GM23338 (cell line): Measurements from ENCODE around the gene TRIM24. TPM values are rescaled to one million over a fixed set of nuclear protein-coding genes. Genes with fewer than 3 reads are reported as not detected.

Source experiments
- ATAC-seq: fragments of 200-7000 bp; cut with Tn5 transposase; 3 replicates; pipeline ENCODE4 v1.9.1; 2020
- DNase-seq: peaks from one replicate; pipeline ENCODE4 v3.0.0-alpha.2; 2015; ENCODE audit warnings: low spot score
- H2AFZ ChIP-seq: fragments of 200-600 bp; sonication (generic); 2 replicates; pipeline ENCODE4 v1.8.0; 2016; ENCODE audit warnings: antibody characterized with exemption, mild to moderate bottlenecking, moderate library complexity
- H3F3A ChIP-seq: fragments of 200-600 bp; sonication (generic); replicated peaks from 2 replicates; pipeline ENCODE4 v1.8.0; 2017; ENCODE audit warnings: antibody characterized with exemption, mixed run types, low read depth
- H3K27ac ChIP-seq: fragments of 200-600 bp; sonication (generic); 2 replicates; pipeline ENCODE4 v1.6.1; 2016; ENCODE audit warnings: low read depth
- H3K27me3 ChIP-seq: fragments of 200-600 bp; sonication (generic); 2 replicates; pipeline ENCODE4 v1.8.0; 2016; ENCODE audit warnings: mild to moderate bottlenecking, mixed run types, moderate library complexity; ENCODE audit not compliant: insufficient read depth
- H3K36me3 ChIP-seq: fragments of 200-600 bp; sonication (generic); 2 replicates; pipeline ENCODE4 v1.8.0; 2016; ENCODE audit warnings: mild to moderate bottlenecking; ENCODE audit not compliant: insufficient read depth
- H3K4me1 ChIP-seq: fragments of 200-600 bp; sonication (generic); 2 replicates; pipeline ENCODE4 v1.8.0; 2016; ENCODE audit warnings: mild to moderate bottlenecking, moderate library complexity; ENCODE audit not compliant: insufficient read depth
- H3K4me2 ChIP-seq: fragments of 200-600 bp; sonication (generic); 2 replicates; pipeline ENCODE4 v1.7.1; 2017; ENCODE audit warnings: mixed run types
- H3K4me3 ChIP-seq: fragments of 200-600 bp; sonication (generic); 2 replicates; pipeline ENCODE4 v1.6.1; 2016; ENCODE audit warnings: mixed run types
- H3K79me2 ChIP-seq: fragments of 200-600 bp; sonication (generic); replicated peaks from 2 replicates; pipeline ENCODE4 v1.8.0; 2017; ENCODE audit warnings: mild to moderate bottlenecking; ENCODE audit not compliant: insufficient read depth
- H3K9me2 ChIP-seq: fragments of 200-600 bp; sonication (generic); 2 replicates; pipeline ENCODE4 v1.8.0; 2017; ENCODE audit not compliant: insufficient read depth
- H4K20me1 ChIP-seq: fragments of 200-600 bp; sonication (generic); replicated peaks from 2 replicates; pipeline ENCODE4 v1.8.0; 2017; ENCODE audit warnings: mild to moderate bottlenecking; ENCODE audit not compliant: insufficient read depth
- H3K27ac Mint-ChIP-seq: 2 replicates; pipeline ENCODE4 v1.8.0; 2020; ENCODE audit warnings: inconsistent platforms, mild to moderate bottlenecking, moderate library complexity, mixed read lengths
- H3K27me3 Mint-ChIP-seq: 3 replicates; pipeline ENCODE4 v1.8.0; 2022; ENCODE audit warnings: low read depth, mild to moderate bottlenecking, moderate library complexity, mixed read lengths, inconsistent platforms; ENCODE audit not compliant: insufficient read depth, poor library complexity
- H3K36me3 Mint-ChIP-seq: 3 replicates; pipeline ENCODE4 v1.8.0; 2021; ENCODE audit warnings: low read depth, mild to moderate bottlenecking, inconsistent platforms, moderate library complexity, mixed read lengths
- H3K4me1 Mint-ChIP-seq: 3 replicates; pipeline ENCODE4 v1.8.0; 2020; ENCODE audit warnings: mild to moderate bottlenecking, inconsistent platforms, mixed read lengths
- H3K4me3 Mint-ChIP-seq: 3 replicates; pipeline ENCODE4 v1.8.0; 2021; ENCODE audit warnings: moderate library complexity, mild to moderate bottlenecking, inconsistent platforms, mixed read lengths
- H3K9me3 Mint-ChIP-seq: 3 replicates; pipeline ENCODE4 v1.8.0; 2020; ENCODE audit warnings: moderate library complexity, mild to moderate bottlenecking, inconsistent platforms, mixed read lengths
- CREB1 ChIP-seq: fragments of 250-450 bp; sonication (Bioruptor Pico); IDR thresholded peaks from 2 replicates; pipeline ENCODE4 v1.5.0; 2020; ENCODE audit warnings: low read depth, mild to moderate bottlenecking, moderate library complexity
- EZH2 ChIP-seq: fragments of 200-600 bp; sonication (generic); IDR thresholded peaks from one replicate; pipeline ENCODE4 v1.8.0; 2017; ENCODE audit warnings: antibody characterized with exemption, mild to moderate bottlenecking, low read depth; ENCODE audit not compliant: unreplicated experiment
- EZH2phosphoT487 ChIP-seq: fragments of 200-600 bp; sonication (generic); IDR thresholded peaks from one replicate; pipeline ENCODE4 v1.8.1; 2018; ENCODE audit warnings: antibody characterized with exemption; ENCODE audit not compliant: unreplicated experiment
- JUNB ChIP-seq: IDR thresholded peaks from one replicate; pipeline ENCODE4 v1.6.1; 2016; ENCODE audit warnings: antibody characterized with exemption; ENCODE audit not compliant: unreplicated experiment
- POLR2AphosphoS5 ChIP-seq: IDR thresholded peaks from 2 replicates; pipeline ENCODE4 v1.6.1; 2016; ENCODE audit warnings: antibody characterized with exemption, low read depth
- STAT1 ChIP-seq: IDR thresholded peaks from one replicate; pipeline ENCODE4 v1.6.1; 2016; ENCODE audit warnings: antibody characterized with exemption; ENCODE audit not compliant: unreplicated experiment
- ZNF114 ChIP-seq: fragments of 250-450 bp; sonication (Bioruptor Pico); IDR thresholded peaks from 2 replicates; pipeline ENCODE4 v1.5.0; 2020; ENCODE audit warnings: mild to moderate bottlenecking, moderate library complexity
- ZNF331 ChIP-seq: fragments of 250-450 bp; sonication (Bioruptor Pico); IDR thresholded peaks from 2 replicates; pipeline ENCODE4 v1.5.0; 2020; ENCODE audit warnings: low read depth, mild to moderate bottlenecking, moderate library complexity
- polyA plus RNA-seq: library from polyadenylated mRNA; unstranded; fragments of >200 nt; fragmentation: Nextera tagmentation; extraction: Ambion mirVana; gene quantifications from 2 replicates; pipeline ENCODE4 v1.2.1, GENCODE V29; 2016
- total RNA-seq: library from RNA; depleted of rRNA; stranded (reverse); fragments of >200 nt; shearing (Covaris generic); gene quantifications from 2 replicates; pipeline ENCODE4 v1.2.3, GENCODE V29; 2014
- TF ChIP-seq, protein P1 (sequence below): fragments of 250-450 bp; sonication (Bioruptor Pico); IDR thresholded peaks from 2 replicates; pipeline ENCODE4 v1.5.0; 2020; ENCODE audit warnings: mild to moderate bottlenecking, moderate library complexity
- TF ChIP-seq, protein P2 (sequence below): IDR thresholded peaks from one replicate; pipeline ENCODE4 v1.6.1; 2018; ENCODE audit warnings: antibody characterized with exemption; ENCODE audit not compliant: unreplicated experiment

Gene TRIM24
- total and polyA plus RNA-seq, 2 experiments from 2014 or later = 67.0 to 120 TPM

DNA sequence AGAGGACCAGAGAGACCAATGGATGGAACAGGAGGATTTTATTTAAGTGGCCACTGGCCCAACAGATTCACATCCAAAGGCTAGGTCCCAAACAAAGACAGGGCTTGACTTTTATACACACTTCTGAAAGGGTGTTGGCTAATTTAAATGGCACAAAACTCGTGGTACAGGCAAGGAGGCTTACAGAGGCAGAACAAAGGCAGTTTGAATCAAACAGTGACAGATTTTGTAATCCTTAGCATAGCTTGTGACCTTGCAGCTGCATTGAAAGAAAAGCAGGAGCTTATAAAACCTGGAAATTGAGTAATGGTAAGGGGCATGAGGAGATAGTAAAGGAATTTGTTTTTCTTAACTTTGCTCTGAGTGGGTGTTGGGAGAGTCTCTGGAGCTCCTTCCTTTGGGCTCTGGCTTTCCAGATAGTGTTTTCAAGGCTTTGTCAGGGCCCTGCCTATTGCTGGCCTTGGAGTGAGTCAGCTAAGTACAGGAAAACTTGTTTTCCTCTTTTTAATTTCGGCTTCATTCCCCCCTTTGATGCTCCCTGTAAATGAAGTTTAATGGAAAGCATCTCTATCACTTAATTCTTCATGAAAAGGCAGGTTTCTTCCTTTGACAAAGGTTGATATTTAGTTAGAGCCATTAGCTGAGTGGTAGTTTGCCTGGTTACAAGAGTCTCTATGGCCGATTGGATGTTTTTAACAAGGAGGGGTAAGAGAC is 96.9 kb downstream of the TRIM24 start (continued):
- TF ChIP-seq, protein P1, sequence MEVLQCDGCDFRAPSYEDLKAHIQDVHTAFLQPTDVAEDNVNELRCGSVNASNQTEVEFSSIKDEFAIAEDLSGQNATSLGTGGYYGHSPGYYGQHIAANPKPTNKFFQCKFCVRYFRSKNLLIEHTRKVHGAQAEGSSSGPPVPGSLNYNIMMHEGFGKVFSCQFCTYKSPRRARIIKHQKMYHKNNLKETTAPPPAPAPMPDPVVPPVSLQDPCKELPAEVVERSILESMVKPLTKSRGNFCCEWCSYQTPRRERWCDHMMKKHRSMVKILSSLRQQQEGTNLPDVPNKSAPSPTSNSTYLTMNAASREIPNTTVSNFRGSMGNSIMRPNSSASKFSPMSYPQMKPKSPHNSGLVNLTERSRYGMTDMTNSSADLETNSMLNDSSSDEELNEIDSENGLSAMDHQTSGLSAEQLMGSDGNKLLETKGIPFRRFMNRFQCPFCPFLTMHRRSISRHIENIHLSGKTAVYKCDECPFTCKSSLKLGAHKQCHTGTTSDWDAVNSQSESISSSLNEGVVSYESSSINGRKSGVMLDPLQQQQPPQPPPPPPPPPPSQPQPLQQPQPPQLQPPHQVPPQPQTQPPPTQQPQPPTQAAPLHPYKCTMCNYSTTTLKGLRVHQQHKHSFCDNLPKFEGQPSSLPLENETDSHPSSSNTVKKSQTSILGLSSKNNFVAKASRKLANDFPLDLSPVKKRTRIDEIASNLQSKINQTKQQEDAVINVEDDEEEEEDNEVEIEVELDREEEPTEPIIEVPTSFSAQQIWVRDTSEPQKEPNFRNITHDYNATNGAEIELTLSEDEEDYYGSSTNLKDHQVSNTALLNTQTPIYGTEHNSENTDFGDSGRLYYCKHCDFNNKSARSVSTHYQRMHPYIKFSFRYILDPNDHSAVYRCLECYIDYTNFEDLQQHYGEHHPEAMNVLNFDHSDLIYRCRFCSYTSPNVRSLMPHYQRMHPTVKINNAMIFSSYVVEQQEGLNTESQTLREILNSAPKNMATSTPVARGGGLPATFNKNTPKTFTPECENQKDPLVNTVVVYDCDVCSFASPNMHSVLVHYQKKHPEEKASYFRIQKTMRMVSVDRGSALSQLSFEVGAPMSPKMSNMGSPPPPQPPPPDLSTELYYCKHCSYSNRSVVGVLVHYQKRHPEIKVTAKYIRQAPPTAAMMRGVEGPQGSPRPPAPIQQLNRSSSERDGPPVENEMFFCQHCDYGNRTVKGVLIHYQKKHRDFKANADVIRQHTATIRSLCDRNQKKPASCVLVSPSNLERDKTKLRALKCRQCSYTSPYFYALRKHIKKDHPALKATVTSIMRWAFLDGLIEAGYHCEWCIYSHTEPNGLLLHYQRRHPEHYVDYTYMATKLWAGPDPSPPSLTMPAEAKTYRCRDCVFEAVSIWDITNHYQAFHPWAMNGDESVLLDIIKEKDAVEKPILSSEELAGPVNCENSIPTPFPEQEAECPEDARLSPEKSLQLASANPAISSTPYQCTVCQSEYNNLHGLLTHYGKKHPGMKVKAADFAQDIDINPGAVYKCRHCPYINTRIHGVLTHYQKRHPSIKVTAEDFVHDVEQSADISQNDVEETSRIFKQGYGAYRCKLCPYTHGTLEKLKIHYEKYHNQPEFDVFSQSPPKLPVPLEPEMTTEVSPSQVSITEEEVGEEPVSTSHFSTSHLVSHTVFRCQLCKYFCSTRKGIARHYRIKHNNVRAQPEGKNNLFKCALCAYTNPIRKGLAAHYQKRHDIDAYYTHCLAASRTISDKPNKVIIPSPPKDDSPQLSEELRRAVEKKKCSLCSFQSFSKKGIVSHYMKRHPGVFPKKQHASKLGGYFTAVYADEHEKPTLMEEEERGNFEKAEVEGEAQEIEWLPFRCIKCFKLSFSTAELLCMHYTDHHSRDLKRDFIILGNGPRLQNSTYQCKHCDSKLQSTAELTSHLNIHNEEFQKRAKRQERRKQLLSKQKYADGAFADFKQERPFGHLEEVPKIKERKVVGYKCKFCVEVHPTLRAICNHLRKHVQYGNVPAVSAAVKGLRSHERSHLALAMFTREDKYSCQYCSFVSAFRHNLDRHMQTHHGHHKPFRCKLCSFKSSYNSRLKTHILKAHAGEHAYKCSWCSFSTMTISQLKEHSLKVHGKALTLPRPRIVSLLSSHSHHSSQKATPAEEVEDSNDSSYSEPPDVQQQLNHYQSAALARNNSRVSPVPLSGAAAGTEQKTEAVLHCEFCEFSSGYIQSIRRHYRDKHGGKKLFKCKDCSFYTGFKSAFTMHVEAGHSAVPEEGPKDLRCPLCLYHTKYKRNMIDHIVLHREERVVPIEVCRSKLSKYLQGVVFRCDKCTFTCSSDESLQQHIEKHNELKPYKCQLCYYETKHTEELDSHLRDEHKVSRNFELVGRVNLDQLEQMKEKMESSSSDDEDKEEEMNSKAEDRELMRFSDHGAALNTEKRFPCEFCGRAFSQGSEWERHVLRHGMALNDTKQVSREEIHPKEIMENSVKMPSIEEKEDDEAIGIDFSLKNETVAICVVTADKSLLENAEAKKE (CRISPR knock-in tag) = no peak
- TF ChIP-seq, protein P2, sequence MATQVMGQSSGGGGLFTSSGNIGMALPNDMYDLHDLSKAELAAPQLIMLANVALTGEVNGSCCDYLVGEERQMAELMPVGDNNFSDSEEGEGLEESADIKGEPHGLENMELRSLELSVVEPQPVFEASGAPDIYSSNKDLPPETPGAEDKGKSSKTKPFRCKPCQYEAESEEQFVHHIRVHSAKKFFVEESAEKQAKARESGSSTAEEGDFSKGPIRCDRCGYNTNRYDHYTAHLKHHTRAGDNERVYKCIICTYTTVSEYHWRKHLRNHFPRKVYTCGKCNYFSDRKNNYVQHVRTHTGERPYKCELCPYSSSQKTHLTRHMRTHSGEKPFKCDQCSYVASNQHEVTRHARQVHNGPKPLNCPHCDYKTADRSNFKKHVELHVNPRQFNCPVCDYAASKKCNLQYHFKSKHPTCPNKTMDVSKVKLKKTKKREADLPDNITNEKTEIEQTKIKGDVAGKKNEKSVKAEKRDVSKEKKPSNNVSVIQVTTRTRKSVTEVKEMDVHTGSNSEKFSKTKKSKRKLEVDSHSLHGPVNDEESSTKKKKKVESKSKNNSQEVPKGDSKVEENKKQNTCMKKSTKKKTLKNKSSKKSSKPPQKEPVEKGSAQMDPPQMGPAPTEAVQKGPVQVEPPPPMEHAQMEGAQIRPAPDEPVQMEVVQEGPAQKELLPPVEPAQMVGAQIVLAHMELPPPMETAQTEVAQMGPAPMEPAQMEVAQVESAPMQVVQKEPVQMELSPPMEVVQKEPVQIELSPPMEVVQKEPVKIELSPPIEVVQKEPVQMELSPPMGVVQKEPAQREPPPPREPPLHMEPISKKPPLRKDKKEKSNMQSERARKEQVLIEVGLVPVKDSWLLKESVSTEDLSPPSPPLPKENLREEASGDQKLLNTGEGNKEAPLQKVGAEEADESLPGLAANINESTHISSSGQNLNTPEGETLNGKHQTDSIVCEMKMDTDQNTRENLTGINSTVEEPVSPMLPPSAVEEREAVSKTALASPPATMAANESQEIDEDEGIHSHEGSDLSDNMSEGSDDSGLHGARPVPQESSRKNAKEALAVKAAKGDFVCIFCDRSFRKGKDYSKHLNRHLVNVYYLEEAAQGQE = no peak
- no peak for TF ChIP-seq POLR2AphosphoS5

DNA sequence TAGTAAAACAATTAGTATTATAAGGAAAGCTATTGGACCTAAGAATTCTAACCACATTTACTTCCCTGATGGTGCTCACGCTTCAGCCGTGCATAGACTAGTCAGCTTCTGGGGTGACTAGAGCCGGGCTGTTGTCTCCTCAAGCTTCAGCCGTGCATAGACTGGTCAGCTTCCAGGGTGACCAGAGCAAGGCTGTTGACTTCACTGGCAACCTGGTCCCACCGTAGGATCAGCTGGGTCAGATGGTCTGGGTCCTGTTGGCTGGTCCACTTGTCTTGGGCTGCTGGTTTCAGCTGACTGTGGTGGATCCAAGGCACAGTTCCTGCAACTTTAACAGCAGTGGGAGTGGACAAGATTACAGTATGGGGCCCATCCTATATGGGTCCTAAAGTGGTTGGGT is 99.4 kb downstream of the TRIM24 start:
- H3K4me3 ChIP-seq = no peak overlapping the region
- peaks cover 9% of the 10 kb centered on the region for H3K27me3 Mint-ChIP-seq
- peaks cover 97% of the 10 kb centered on the region for H3K36me3 ChIP-seq
- TF ChIP-seq STAT1 = no peak
- TF ChIP-seq EZH2 = no peak
- no peak for TF ChIP-seq ZNF331
- TF ChIP-seq ZNF114 (CRISPR knock-in tag) = no peak
- TF ChIP-seq, protein P2 = no peak
- TF ChIP-seq EZH2phosphoT487 = no peak
- no peak for TF ChIP-seq JUNB
- TF ChIP-seq CREB1 = no peak
- DNase-seq (no peak), ATAC-seq (no peak)
- H3K4me3 Mint-ChIP-seq = no peak overlapping the region
- no peaks in the 10 kb centered on the region for H3K4me1 ChIP-seq
- H3K27ac ChIP-seq = no peak overlapping the region
- no peak overlapping the region for H3K4me2 ChIP-seq
- H3K27me3 ChIP-seq = no peaks in the 10 kb centered on the region
- peaks cover 71% of the 10 kb centered on the region for H3K9me3 Mint-ChIP-seq
- H3K9me2 ChIP-seq = peaks cover 4% of the 10 kb centered on the region; the same call in 1 of the 2 replicates
- H3K79me2 ChIP-seq = peaks cover 55% of the 10 kb centered on the region
- H3K36me3 Mint-ChIP-seq = peaks cover 100% of the 10 kb centered on the region
- no peaks in the 10 kb centered on the region for H3K4me1 Mint-ChIP-seq
- no peak overlapping the region for H3K27ac Mint-ChIP-seq
- peaks cover 4% of the 10 kb centered on the region; the same call in 1 of the 2 replicates for H4K20me1 ChIP-seq
- 0 out of 2 replicates have a peak, but pooled peaks cover 3% of the 10 kb centered on the region for H3F3A ChIP-seq
- H2AFZ ChIP-seq = no peak overlapping the region
